Measurements from ENCODE around the gene ACSS3. TPM values are rescaled to one million over a fixed set of nuclear protein-coding genes. Genes with fewer than 3 reads are reported as not detected.
"Not testable (repeated sequence)": the region's sequence is repeated elsewhere in the genome, so short reads cannot be mapped to it uniquely, and the experiment has no call there.

Gene ACSS3
- total RNA-seq, 2 experiments from 2014 or later: not detected

GRCh38 chr12:81164827-81165226, 86.9 kb downstream of the ACSS3 start:
- no peak for ATAC-seq (ENCODE audit: low read depth)
- POLR2A ChIA-PET: no interaction called here
- H3K9me3 Mint-ChIP-seq: no peaks in the 10 kb centered on the region
- no peak overlapping the region for H3K27ac Mint-ChIP-seq
- H3K4me3 Mint-ChIP-seq: no peak overlapping the region
- DNase-seq: no peak
- H3K36me3 Mint-ChIP-seq: no peaks in the 10 kb centered on the region
- H3K4me1 Mint-ChIP-seq: no peaks in the 10 kb centered on the region
- H3K27me3 Mint-ChIP-seq: no peaks in the 10 kb centered on the region

- Mint-ChIP-seq H3K27ac (no peak overlapping the region), H3K9me3 (no peaks in the 10 kb centered on the region), H3K27me3 (no peaks in the 10 kb centered on the region), H3K36me3 (no peaks in the 10 kb centered on the region), H3K4me1 (no peaks in the 10 kb centered on the region), H3K4me3 (no peak overlapping the region)
- POLR2A ChIA-PET: no interaction called here
- no peak for ATAC-seq (ENCODE audit: low read depth)
- DNase-seq: no peak
Measured at GRCh38 chr12:81166790-81167189, 88.9 kb downstream of the ACSS3 start.

- Mint-ChIP-seq H3K4me1 (no peaks in the 10 kb centered on the region), H3K36me3 (no peaks in the 10 kb centered on the region), H3K27ac (no peak overlapping the region), H3K27me3 (no peaks in the 10 kb centered on the region), H3K4me3 (no peak overlapping the region), H3K9me3 (no peaks in the 10 kb centered on the region)
- POLR2A ChIA-PET: no interaction called here
- DNase-seq: no peak
- ATAC-seq (ENCODE audit: low read depth): no peak
Measured at GRCh38 chr12:81167694-81168093, 89.8 kb downstream of the ACSS3 start.

- Mint-ChIP-seq H3K4me1 (no peaks in the 10 kb centered on the region), H3K9me3 (no peaks in the 10 kb centered on the region), H3K4me3 (no peak overlapping the region), H3K27ac (no peak overlapping the region), H3K27me3 (no peaks in the 10 kb centered on the region), H3K36me3 (no peaks in the 10 kb centered on the region)
- POLR2A ChIA-PET: no interaction called here
- DNase-seq (no peak), ATAC-seq (ENCODE audit: low read depth) (no peak)
Measured at GRCh38 chr12:81168445-81168844, 90.6 kb downstream of the ACSS3 start.

- H3K27me3 Mint-ChIP-seq: no peaks in the 10 kb centered on the region
- no peak for ATAC-seq (ENCODE audit: low read depth)
Measured at GRCh38 chr12:81170072-81170471, 92.2 kb downstream of the ACSS3 start.

GRCh38 chr12:81172851-81173250, 95.0 kb downstream of the ACSS3 start:
- ATAC-seq (ENCODE audit: low read depth): no peak
- POLR2A ChIA-PET: no interaction called here
- DNase-seq: no peak
- Mint-ChIP-seq H3K27ac (no peak overlapping the region), H3K36me3 (no peaks in the 10 kb centered on the region), H3K9me3 (peaks cover 6% of the 10 kb centered on the region), H3K4me3 (no peak overlapping the region), H3K27me3 (no peaks in the 10 kb centered on the region), H3K4me1 (no peaks in the 10 kb centered on the region)

More at GRCh38 chr12:81170072-81170471, 92.2 kb downstream of the ACSS3 start:
- Mint-ChIP-seq H3K36me3 (no peaks in the 10 kb centered on the region), H3K4me3 (no peak overlapping the region), H3K9me3 (no peaks in the 10 kb centered on the region), H3K4me1 (no peaks in the 10 kb centered on the region), H3K27ac (no peak overlapping the region)
- DNase-seq: no peak
- POLR2A ChIA-PET: no interaction called here

- H3K4me3 Mint-ChIP-seq: no peak overlapping the region
- POLR2A ChIA-PET: no interaction called here
- DNase-seq (no peak), ATAC-seq (ENCODE audit: low read depth) (no peak)
- no peaks in the 10 kb centered on the region for H3K4me1 Mint-ChIP-seq
- H3K9me3 Mint-ChIP-seq: peaks cover 6% of the 10 kb centered on the region
- no peak overlapping the region for H3K27ac Mint-ChIP-seq
- no peaks in the 10 kb centered on the region for H3K36me3 Mint-ChIP-seq
- no peaks in the 10 kb centered on the region for H3K27me3 Mint-ChIP-seq
Measured at GRCh38 chr12:81174664-81175063, 96.8 kb downstream of the ACSS3 start.

GRCh38 chr12:81176796-81177195, 98.9 kb downstream of the ACSS3 start:
- Mint-ChIP-seq H3K27ac (no peak overlapping the region), H3K9me3 (peaks cover 6% of the 10 kb centered on the region), H3K27me3 (peaks cover 2% of the 10 kb centered on the region), H3K4me1 (no peaks in the 10 kb centered on the region), H3K36me3 (no peaks in the 10 kb centered on the region), H3K4me3 (no peak overlapping the region)
- ATAC-seq (ENCODE audit: low read depth): no peak
- POLR2A ChIA-PET: no interaction called here
- no peak for DNase-seq

- no peaks in the 10 kb centered on the region for H3K36me3 Mint-ChIP-seq
- peaks cover 2% of the 10 kb centered on the region for H3K27me3 Mint-ChIP-seq
- ATAC-seq (ENCODE audit: low read depth) (no peak), DNase-seq (no peak)
- H3K27ac Mint-ChIP-seq: no peak overlapping the region
- H3K4me3 Mint-ChIP-seq: no peak overlapping the region
- no peaks in the 10 kb centered on the region for H3K4me1 Mint-ChIP-seq
- H3K9me3 Mint-ChIP-seq: no peaks in the 10 kb centered on the region
- POLR2A ChIA-PET: no interaction called here
Measured at GRCh38 chr12:81181691-81182090, 103.8 kb downstream of the ACSS3 start.

GRCh38 chr12:81187686-81188085, 109.8 kb downstream of the ACSS3 start:
- peaks cover under 1% of the 10 kb centered on the region for H3K9me3 Mint-ChIP-seq
- no peak overlapping the region for H3K4me3 Mint-ChIP-seq
- H3K27ac Mint-ChIP-seq: no peak overlapping the region

GRCh38 chr12:81196595-81196994, 118.7 kb downstream of the ACSS3 start:
- DNase-seq (no peak), ATAC-seq (ENCODE audit: low read depth) (no peak)
- POLR2A ChIA-PET: no interaction called here
- Mint-ChIP-seq H3K4me1 (no peaks in the 10 kb centered on the region), H3K27me3 (no peaks in the 10 kb centered on the region), H3K9me3 (peaks cover 3% of the 10 kb centered on the region), H3K36me3 (no peaks in the 10 kb centered on the region), H3K27ac (no peak overlapping the region), H3K4me3 (no peak overlapping the region)

More at GRCh38 chr12:81187686-81188085, 109.8 kb downstream of the ACSS3 start:
- no peaks in the 10 kb centered on the region for H3K4me1 Mint-ChIP-seq
- POLR2A ChIA-PET: no interaction called here
- ATAC-seq (ENCODE audit: low read depth) (no peak), DNase-seq (no peak)
- H3K27me3 Mint-ChIP-seq: no peaks in the 10 kb centered on the region
- no peaks in the 10 kb centered on the region for H3K36me3 Mint-ChIP-seq

GRCh38 chr12:81200561-81200960, 122.7 kb downstream of the ACSS3 start:
- DNase-seq; POLR2A ChIA-PET; ATAC-seq (ENCODE audit: low read depth); H3K4me1 Mint-ChIP-seq; H3K27ac Mint-ChIP-seq; H3K27me3 Mint-ChIP-seq; H3K4me3 Mint-ChIP-seq; H3K9me3 Mint-ChIP-seq; H3K36me3 Mint-ChIP-seq: not testable (repeated sequence)

- H3K4me1 Mint-ChIP-seq: no peaks in the 10 kb centered on the region
- ATAC-seq (ENCODE audit: low read depth) (no peak), DNase-seq (no peak)
- POLR2A ChIA-PET: no interaction called here
- no peak overlapping the region for H3K4me3 Mint-ChIP-seq
- H3K36me3 Mint-ChIP-seq: no peaks in the 10 kb centered on the region
- H3K27ac Mint-ChIP-seq: no peak overlapping the region
- H3K27me3 Mint-ChIP-seq: no peaks in the 10 kb centered on the region
- H3K9me3 Mint-ChIP-seq: no peaks in the 10 kb centered on the region
Measured at GRCh38 chr12:81203671-81204204, 125.9 kb downstream of the ACSS3 start.

GRCh38 chr12:81205416-81205815, 127.5 kb downstream of the ACSS3 start:
- ATAC-seq (ENCODE audit: low read depth) (no peak), DNase-seq (no peak)
- Mint-ChIP-seq H3K9me3 (no peaks in the 10 kb centered on the region), H3K4me1 (no peaks in the 10 kb centered on the region), H3K4me3 (no peak overlapping the region), H3K27ac (no peak overlapping the region), H3K36me3 (no peaks in the 10 kb centered on the region), H3K27me3 (no peaks in the 10 kb centered on the region)
- POLR2A ChIA-PET: no interaction called here

- Mint-ChIP-seq H3K27me3 (no peaks in the 10 kb centered on the region), H3K4me1 (no peaks in the 10 kb centered on the region), H3K27ac (no peak overlapping the region), H3K9me3 (no peaks in the 10 kb centered on the region), H3K36me3 (no peaks in the 10 kb centered on the region), H3K4me3 (no peak overlapping the region)
- ATAC-seq (ENCODE audit: low read depth) (no peak), DNase-seq (no peak)
- POLR2A ChIA-PET: no interaction called here
Measured at GRCh38 chr12:81206429-81206828, 128.6 kb downstream of the ACSS3 start.
